DOHH2 (cell line): Measurements from ENCODE around the gene ATP11A.

Experiments used
- EZH2phosphoT487 ChIP-seq: fragments of 200-600 bp; sonication (generic); IDR thresholded peaks from 2 replicates; pipeline ENCODE4 v1.6.1; 2017; ENCODE audit warnings: borderline replicate concordance, mild to moderate bottlenecking, antibody characterized with exemption, low read length, moderate library complexity, mixed read lengths
- TF ChIP-seq, protein P1 (sequence below): fragments of 200-600 bp; sonication (generic); IDR thresholded peaks from one replicate; pipeline ENCODE4 v1.5.1; 2014; ENCODE audit warnings: antibody characterized with exemption, mild to moderate bottlenecking, low read depth, low read length; ENCODE audit not compliant: poor library complexity, severe bottlenecking

DNA sequence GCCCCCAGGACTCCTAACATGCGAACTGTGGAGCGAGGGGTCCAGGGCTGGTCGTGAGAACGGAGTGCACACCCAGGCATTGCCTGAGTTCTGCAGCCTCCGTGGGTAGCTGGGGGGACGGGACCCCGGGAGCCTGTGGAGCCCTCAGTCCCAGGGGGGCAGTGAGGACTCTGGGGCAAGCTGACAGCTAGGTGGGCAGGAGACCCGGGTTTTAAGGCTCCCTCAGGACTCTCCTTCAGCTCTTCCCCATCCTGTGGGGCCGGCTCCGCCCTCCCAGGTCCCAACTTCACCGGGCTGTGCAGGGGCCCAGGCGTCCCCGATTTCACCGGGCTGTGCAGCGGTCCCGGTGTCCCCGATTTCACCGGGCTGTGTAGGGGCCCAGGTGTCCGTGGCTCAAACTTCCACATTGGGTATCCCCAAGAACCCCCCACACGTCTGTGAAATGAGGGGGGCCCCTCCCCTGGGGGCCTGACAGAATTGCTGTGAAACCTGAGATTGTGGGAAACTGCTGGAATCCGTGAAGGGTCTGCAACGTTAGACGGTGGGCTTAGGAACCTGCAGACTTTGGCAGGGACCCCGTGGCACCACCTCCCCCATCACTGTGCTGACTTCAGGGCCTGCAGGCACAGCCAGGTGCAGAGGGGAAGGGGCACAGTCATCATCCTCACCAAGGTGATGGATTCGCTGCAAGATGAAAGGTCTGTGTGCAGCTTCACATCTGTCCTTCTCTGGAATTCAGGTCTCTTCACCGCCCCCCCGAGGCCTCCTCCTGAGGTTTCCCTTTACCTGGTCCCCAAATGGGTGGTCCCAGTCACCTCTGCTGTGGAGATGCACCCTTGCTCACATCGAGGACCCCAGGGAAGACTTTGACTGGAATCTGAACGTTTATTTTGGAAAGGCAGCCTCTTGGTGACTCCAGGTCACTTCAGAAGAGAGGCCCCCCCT, 206.0 kb downstream of the ATP11A start:
- TF ChIP-seq, protein P1, sequence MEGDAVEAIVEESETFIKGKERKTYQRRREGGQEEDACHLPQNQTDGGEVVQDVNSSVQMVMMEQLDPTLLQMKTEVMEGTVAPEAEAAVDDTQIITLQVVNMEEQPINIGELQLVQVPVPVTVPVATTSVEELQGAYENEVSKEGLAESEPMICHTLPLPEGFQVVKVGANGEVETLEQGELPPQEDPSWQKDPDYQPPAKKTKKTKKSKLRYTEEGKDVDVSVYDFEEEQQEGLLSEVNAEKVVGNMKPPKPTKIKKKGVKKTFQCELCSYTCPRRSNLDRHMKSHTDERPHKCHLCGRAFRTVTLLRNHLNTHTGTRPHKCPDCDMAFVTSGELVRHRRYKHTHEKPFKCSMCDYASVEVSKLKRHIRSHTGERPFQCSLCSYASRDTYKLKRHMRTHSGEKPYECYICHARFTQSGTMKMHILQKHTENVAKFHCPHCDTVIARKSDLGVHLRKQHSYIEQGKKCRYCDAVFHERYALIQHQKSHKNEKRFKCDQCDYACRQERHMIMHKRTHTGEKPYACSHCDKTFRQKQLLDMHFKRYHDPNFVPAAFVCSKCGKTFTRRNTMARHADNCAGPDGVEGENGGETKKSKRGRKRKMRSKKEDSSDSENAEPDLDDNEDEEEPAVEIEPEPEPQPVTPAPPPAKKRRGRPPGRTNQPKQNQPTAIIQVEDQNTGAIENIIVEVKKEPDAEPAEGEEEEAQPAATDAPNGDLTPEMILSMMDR, result no peak
- TF ChIP-seq EZH2phosphoT487, result no peak
